K562 (cell line): ENCODE measurements around the gene OMP.

ENCODE experiments used
- BRCA1 ChIP-seq, 2 experiments: fragments of 450-650 bp in 1 of 2; sonication (generic) in 1 of 2; formaldehyde crosslinking in 1 of 2; IDR thresholded peaks; 2 replicates each; pipeline versions ENCODE4 v1.5.0 to v1.6.1; 2017 to 2020; ENCODE audit warnings: mild to moderate bottlenecking in 1 of 2, missing genetic modification reagents in 1 of 2
- CTCF ChIP-seq, 3 experiments: IDR thresholded peaks in 2 of 3; conservative IDR thresholded peaks in 1 of 3; 2 replicates each; pipeline ENCODE4 v1.5.1; 2011 to 2012; ENCODE audit warnings: low read length in 3 of 3, mild to moderate bottlenecking in 3 of 3, control low read depth in 2 of 3, improper control_type of control experiment in 1 of 3, inconsistent platforms in 1 of 3, low read depth in 1 of 3, mixed read lengths in 1 of 3, moderate library complexity in 1 of 3; ENCODE audit not compliant: insufficient read depth in 2 of 3
- EP300 ChIP-seq: IDR thresholded peaks from 2 replicates; pipeline ENCODE4 v1.6.1; 2012; ENCODE audit warnings: low read length, improper control_type of control experiment
- FOSL1 ChIP-seq: fragments of 200-800 bp; sonication (Bioruptor generic); conservative IDR thresholded peaks from 2 replicates; pipeline ENCODE4 v1.6.1; 2016; ENCODE audit warnings: missing genetic modification characterization, missing compliant biosample characterization
- HINFP ChIP-seq: fragments of 450-650 bp; conservative IDR thresholded peaks from 2 replicates; pipeline ENCODE4 v1.6.1; 2016; ENCODE audit warnings: missing genetic modification characterization, low read depth, mild to moderate bottlenecking, control low read depth, missing compliant biosample characterization
- MAFK ChIP-seq: IDR thresholded peaks from 2 replicates; pipeline ENCODE4 v1.6.1; 2011; ENCODE audit warnings: low read length, improper control_type of control experiment
- PHF21A ChIP-seq: fragments of 450-650 bp; IDR thresholded peaks from 2 replicates; pipeline ENCODE4 v1.6.1; 2017; ENCODE audit warnings: low read depth, borderline replicate concordance
- SAFB ChIP-seq: fragments of 200-400 bp; formaldehyde crosslinking; IDR thresholded peaks from 2 replicates; pipeline ENCODE4 v1.6.1; 2017; ENCODE audit warnings: low read depth, low read length, borderline replicate concordance
- SMARCA5 ChIP-seq: fragments of 450-650 bp; IDR thresholded peaks from 2 replicates; pipeline ENCODE4 v1.6.1; 2016
- STAT6 ChIP-seq: sonication (generic); formaldehyde crosslinking; IDR thresholded peaks from 2 replicates; pipeline ENCODE4 v1.8.1; 2023; ENCODE audit warnings: mild to moderate bottlenecking, missing genetic modification reagents
- TARDBP ChIP-seq: fragments of 450-650 bp; IDR thresholded peaks from 2 replicates; pipeline ENCODE4 v1.6.1; 2016
- TF ChIP-seq, protein P1 (sequence below): IDR thresholded peaks from 2 replicates; pipeline ENCODE4 v1.6.1; 2011; ENCODE audit warnings: borderline replicate concordance, low read depth, mild to moderate bottlenecking, moderate library complexity, low read length; ENCODE audit not compliant: insufficient read depth, poor library complexity, severe bottlenecking
- TF ChIP-seq, protein P2 (sequence below), 2 experiments: fragments of 450-650 bp in 1 of 2; IDR thresholded peaks; 2 replicates each; pipeline ENCODE4 v1.6.1; 2011 to 2017; ENCODE audit warnings: low read depth in 2 of 2, antibody characterized with exemption in 1 of 2, borderline replicate concordance in 1 of 2, low read length in 1 of 2, mild to moderate bottlenecking in 1 of 2, mixed read lengths in 1 of 2; ENCODE audit not compliant: control insufficient read depth in 1 of 2
- TF ChIP-seq, protein P3 (sequence below): fragments of 450-650 bp; formaldehyde crosslinking; IDR thresholded peaks from 2 replicates; pipeline ENCODE4 v1.4.0; 2020; ENCODE audit warnings: mild to moderate bottlenecking, moderate library complexity

DNA sequence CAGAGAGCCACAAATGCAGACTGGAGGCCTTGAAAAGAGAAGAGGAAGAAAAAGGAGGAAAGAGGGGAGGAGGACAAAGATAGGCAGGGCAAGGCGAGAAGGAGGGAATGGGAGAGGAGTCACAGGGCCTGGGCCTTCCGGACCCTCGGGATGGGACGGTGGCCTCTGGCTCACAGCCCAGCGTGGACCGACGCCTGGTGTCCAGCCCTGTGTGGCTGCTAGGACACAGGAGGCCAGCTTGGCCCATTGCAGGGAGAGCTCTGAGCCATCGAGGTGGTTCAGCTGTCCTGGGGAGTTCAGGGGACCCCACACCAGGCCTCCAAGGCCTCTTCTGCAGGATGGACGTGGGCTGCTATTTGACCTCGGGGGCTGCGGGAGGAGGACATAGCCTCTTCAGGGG, 34.8 kb downstream of the OMP start:
- TF ChIP-seq MAFK (no peak), BRCA1 (IDR thresholded peaks at IDR 0.05) (no peak), BRCA1 (CRISPR knock-in tag; IDR thresholded peaks at IDR 0.05) (no peak), FOSL1 (tag) (no peak), CTCF (IDR thresholded peaks at IDR 0.05 in 2 of 3, conservative IDR thresholded peaks at IDR 0.05 in 1 of 3; ENCODE audit: insufficient read depth in 2 of 3, low read depth in 1 of 3, low read length in 3 of 3) (no peak), SAFB (no peak), EP300 (no peak), STAT6 (no peak), TARDBP (no peak), HINFP (no peak), SMARCA5 (no peak), PHF21A (no peak)
- TF ChIP-seq, protein P1, sequence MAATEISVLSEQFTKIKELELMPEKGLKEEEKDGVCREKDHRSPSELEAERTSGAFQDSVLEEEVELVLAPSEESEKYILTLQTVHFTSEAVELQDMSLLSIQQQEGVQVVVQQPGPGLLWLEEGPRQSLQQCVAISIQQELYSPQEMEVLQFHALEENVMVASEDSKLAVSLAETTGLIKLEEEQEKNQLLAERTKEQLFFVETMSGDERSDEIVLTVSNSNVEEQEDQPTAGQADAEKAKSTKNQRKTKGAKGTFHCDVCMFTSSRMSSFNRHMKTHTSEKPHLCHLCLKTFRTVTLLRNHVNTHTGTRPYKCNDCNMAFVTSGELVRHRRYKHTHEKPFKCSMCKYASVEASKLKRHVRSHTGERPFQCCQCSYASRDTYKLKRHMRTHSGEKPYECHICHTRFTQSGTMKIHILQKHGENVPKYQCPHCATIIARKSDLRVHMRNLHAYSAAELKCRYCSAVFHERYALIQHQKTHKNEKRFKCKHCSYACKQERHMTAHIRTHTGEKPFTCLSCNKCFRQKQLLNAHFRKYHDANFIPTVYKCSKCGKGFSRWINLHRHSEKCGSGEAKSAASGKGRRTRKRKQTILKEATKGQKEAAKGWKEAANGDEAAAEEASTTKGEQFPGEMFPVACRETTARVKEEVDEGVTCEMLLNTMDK = no peak
- TF ChIP-seq, protein P2, sequence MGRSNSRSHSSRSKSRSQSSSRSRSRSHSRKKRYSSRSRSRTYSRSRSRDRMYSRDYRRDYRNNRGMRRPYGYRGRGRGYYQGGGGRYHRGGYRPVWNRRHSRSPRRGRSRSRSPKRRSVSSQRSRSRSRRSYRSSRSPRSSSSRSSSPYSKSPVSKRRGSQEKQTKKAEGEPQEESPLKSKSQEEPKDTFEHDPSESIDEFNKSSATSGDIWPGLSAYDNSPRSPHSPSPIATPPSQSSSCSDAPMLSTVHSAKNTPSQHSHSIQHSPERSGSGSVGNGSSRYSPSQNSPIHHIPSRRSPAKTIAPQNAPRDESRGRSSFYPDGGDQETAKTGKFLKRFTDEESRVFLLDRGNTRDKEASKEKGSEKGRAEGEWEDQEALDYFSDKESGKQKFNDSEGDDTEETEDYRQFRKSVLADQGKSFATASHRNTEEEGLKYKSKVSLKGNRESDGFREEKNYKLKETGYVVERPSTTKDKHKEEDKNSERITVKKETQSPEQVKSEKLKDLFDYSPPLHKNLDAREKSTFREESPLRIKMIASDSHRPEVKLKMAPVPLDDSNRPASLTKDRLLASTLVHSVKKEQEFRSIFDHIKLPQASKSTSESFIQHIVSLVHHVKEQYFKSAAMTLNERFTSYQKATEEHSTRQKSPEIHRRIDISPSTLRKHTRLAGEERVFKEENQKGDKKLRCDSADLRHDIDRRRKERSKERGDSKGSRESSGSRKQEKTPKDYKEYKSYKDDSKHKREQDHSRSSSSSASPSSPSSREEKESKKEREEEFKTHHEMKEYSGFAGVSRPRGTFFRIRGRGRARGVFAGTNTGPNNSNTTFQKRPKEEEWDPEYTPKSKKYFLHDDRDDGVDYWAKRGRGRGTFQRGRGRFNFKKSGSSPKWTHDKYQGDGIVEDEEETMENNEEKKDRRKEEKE (IDR thresholded peaks at IDR 0.05; ENCODE audit: borderline replicate concordance in 1 of 2, control insufficient read depth in 1 of 2, low read depth in 2 of 2, low read length in 1 of 2) = no peak
- TF ChIP-seq, protein P3, sequence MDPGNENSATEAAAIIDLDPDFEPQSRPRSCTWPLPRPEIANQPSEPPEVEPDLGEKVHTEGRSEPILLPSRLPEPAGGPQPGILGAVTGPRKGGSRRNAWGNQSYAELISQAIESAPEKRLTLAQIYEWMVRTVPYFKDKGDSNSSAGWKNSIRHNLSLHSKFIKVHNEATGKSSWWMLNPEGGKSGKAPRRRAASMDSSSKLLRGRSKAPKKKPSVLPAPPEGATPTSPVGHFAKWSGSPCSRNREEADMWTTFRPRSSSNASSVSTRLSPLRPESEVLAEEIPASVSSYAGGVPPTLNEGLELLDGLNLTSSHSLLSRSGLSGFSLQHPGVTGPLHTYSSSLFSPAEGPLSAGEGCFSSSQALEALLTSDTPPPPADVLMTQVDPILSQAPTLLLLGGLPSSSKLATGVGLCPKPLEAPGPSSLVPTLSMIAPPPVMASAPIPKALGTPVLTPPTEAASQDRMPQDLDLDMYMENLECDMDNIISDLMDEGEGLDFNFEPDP (CRISPR knock-in tag) = no peak
